ENCODE data around the gene OR5B2. TPM values are rescaled to one million over a fixed set of nuclear protein-coding genes. Genes with fewer than 3 reads are reported as not detected.

OR5B2 gene
- polyA plus RNA-seq, 1 donor (not counting 4 experiments of a cell fraction or from before 2014, with no cell fraction given), result not detected

- Histone ChIP-seq H3K9me1 (ENCODE audit: control insufficient read depth, extremely low read depth, insufficient read depth, low read length) (no peaks in the 10 kb centered on the region), H3K79me2 (ENCODE audit: control insufficient read depth, insufficient read depth, low read length) (no peaks in the 10 kb centered on the region), H3K4me1 (ENCODE audit: control insufficient read depth, extremely low read depth, insufficient read depth, low read length) (no peaks in the 10 kb centered on the region), H3K36me3 (ENCODE audit: control insufficient read depth in 2 of 2, extremely low read depth in 1 of 2, insufficient read depth in 2 of 2, low read length in 2 of 2) (no peaks in the 10 kb centered on the region), H3K9me3 (ENCODE audit: control insufficient read depth, low read depth, low read length) (no peaks in the 10 kb centered on the region), H3K4me2 (ENCODE audit: control insufficient read depth, extremely low read depth, insufficient read depth, low read depth, low read length) (no peak overlapping the region), H3K4me3 (ENCODE audit: control insufficient read depth in 2 of 3, extremely low read depth in 1 of 3, insufficient read depth in 2 of 3, low read depth in 1 of 3, low read length in 3 of 3) (no peak overlapping the region), H3K27me3 (ENCODE audit: control insufficient read depth, extremely low read depth, insufficient read depth, low read length) (peaks cover 5% of the 10 kb centered on the region), H3K27ac (ENCODE audit: control insufficient read depth, insufficient read depth, low read length) (no peak overlapping the region), H2AFZ (ENCODE audit: control insufficient read depth, low read length) (no peak overlapping the region), H4K20me1 (ENCODE audit: control insufficient read depth, extremely low read depth, insufficient read depth, low read length) (no peaks in the 10 kb centered on the region), H3K9ac (ENCODE audit: control insufficient read depth, extremely low read depth, insufficient read depth, low read length) (no peak overlapping the region)
- DNase-seq (ENCODE audit: low read depth, low spot score) (no peak), FAIRE-seq (no peak)
- dilution Hi-C loops (cut with MboI; ENCODE audit: extremely low pct_ligation_motif_present, low sequenced_read_pairs), result no loop called here
- no peak for TF ChIP-seq CTCF (optimal IDR thresholded peaks at IDR 0.05 in 1 of 3, IDR thresholded peaks at IDR 0.05 in 1 of 3, conservative IDR thresholded peaks at IDR 0.05 in 1 of 3; ENCODE audit: extremely low read depth in 1 of 3, insufficient read depth in 2 of 3, low read length in 3 of 3)
- TF ChIP-seq EZH2 (IDR thresholded peaks at IDR 0.05; ENCODE audit: low read length), result no peak
Measured at GRCh38 chr11:58438486-58438885, 10.6 kb upstream of the OR5B2 start.

- no peak for TF ChIP-seq CTCF (optimal IDR thresholded peaks at IDR 0.05 in 1 of 3, IDR thresholded peaks at IDR 0.05 in 1 of 3, conservative IDR thresholded peaks at IDR 0.05 in 1 of 3; ENCODE audit: extremely low read depth in 1 of 3, insufficient read depth in 2 of 3, low read length in 3 of 3)
- no peak for TF ChIP-seq EZH2 (IDR thresholded peaks at IDR 0.05; ENCODE audit: low read length)
Measured at GRCh38 chr11:58434217-58434616, 6.3 kb upstream of the OR5B2 start.

More at GRCh38 chr11:58434217-58434616, 6.3 kb upstream of the OR5B2 start:
- no peaks in the 10 kb centered on the region for H3K27me3 ChIP-seq (ENCODE audit: control insufficient read depth, extremely low read depth, insufficient read depth, low read length)
- no peak overlapping the region for H3K4me2 ChIP-seq (ENCODE audit: control insufficient read depth, extremely low read depth, insufficient read depth, low read depth, low read length)
- no peak overlapping the region for H3K27ac ChIP-seq (ENCODE audit: control insufficient read depth, insufficient read depth, low read length)
- H4K20me1 ChIP-seq (ENCODE audit: control insufficient read depth, extremely low read depth, insufficient read depth, low read length), result no peaks in the 10 kb centered on the region
- no peaks in the 10 kb centered on the region for H3K9me1 ChIP-seq (ENCODE audit: control insufficient read depth, extremely low read depth, insufficient read depth, low read length)
- dilution Hi-C loops (cut with MboI; ENCODE audit: extremely low pct_ligation_motif_present, low sequenced_read_pairs), result no loop called here
- FAIRE-seq (no peak), DNase-seq (ENCODE audit: low read depth, low spot score) (no peak)
- no peak overlapping the region for H3K4me3 ChIP-seq (ENCODE audit: control insufficient read depth in 2 of 3, extremely low read depth in 1 of 3, insufficient read depth in 2 of 3, low read depth in 1 of 3, low read length in 3 of 3)
- H2AFZ ChIP-seq (ENCODE audit: control insufficient read depth, low read length), result no peak overlapping the region
- no peaks in the 10 kb centered on the region for H3K9me3 ChIP-seq (ENCODE audit: control insufficient read depth, low read depth, low read length)
- H3K36me3 ChIP-seq (ENCODE audit: control insufficient read depth in 2 of 2, extremely low read depth in 1 of 2, insufficient read depth in 2 of 2, low read length in 2 of 2), result no peaks in the 10 kb centered on the region
- H3K9ac ChIP-seq (ENCODE audit: control insufficient read depth, extremely low read depth, insufficient read depth, low read length), result no peak overlapping the region
- no peaks in the 10 kb centered on the region for H3K79me2 ChIP-seq (ENCODE audit: control insufficient read depth, insufficient read depth, low read length)
- no peaks in the 10 kb centered on the region for H3K4me1 ChIP-seq (ENCODE audit: control insufficient read depth, extremely low read depth, insufficient read depth, low read length)
